SK-N-SH (cell line): Measurements from ENCODE around the gene ZCCHC8. TPM values are rescaled to one million over a fixed set of nuclear protein-coding genes. Genes with fewer than 3 reads are reported as not detected.

Source experiments
- CTCF ChIA-PET: fragments of 300-600, 350-600 bp; formaldehyde crosslinking; extraction: SDS; loops from one replicate; lab custom pipeline; 2021; lab: Yijun Ruan, JAX
- POLR2A ChIA-PET: fragments of 350-600 bp; sonication (Branson Sonifier 250); formaldehyde crosslinking; extraction: SDS; loops from one replicate; lab custom pipeline; 2020; ENCODE audit warnings: antibody characterized with exemption, inconsistent platforms; lab: Yijun Ruan, JAX
- DNase-seq: peaks from one replicate; pipeline ENCODE4 v3.0.0; 2012
- H2AFZ ChIP-seq: fragments of 200-600 bp; sonication (generic); 2 replicates; pipeline ENCODE4 v1.8.1; 2016; ENCODE audit warnings: antibody characterized with exemption, mild to moderate bottlenecking, low read depth
- H3F3A ChIP-seq: fragments of 200-600 bp; sonication (generic); replicated peaks from 2 replicates; pipeline ENCODE3; 2016; ENCODE audit warnings: antibody characterized with exemption, mild to moderate bottlenecking; ENCODE audit not compliant: insufficient read depth
- H3K27ac ChIP-seq, 2 experiments: fragments of 200-500 bp in 1 of 2; fragments of 200-600 bp in 1 of 2; sonication (Bioruptor generic) in 1 of 2; sonication (generic), shearing (Covaris generic) in 1 of 2; 2 replicates each; pipeline versions ENCODE4 v1.5.1 to v1.6.1; 2014 to 2016; ENCODE audit warnings: low read depth in 2 of 2, inconsistent platforms in 1 of 2, low read length in 1 of 2, mild to moderate bottlenecking in 1 of 2, mixed read lengths in 1 of 2
- H3K27me3 ChIP-seq: fragments of 200-600 bp; sonication (generic), shearing (Covaris generic); 2 replicates; pipeline ENCODE4 v1.6.1; 2016; ENCODE audit warnings: mixed run types; ENCODE audit not compliant: insufficient read depth
- H3K36me3 ChIP-seq, 2 experiments: fragments of 200-500 bp in 1 of 2; fragments of 200-600 bp in 1 of 2; sonication (Bioruptor generic) in 1 of 2; sonication (generic) in 1 of 2; replicated peaks in 1 of 2; 2 replicates each; pipeline versions ENCODE3 to v1.5.1; 2014 to 2016; ENCODE audit warnings: low read length in 1 of 2, mild to moderate bottlenecking in 1 of 2; ENCODE audit not compliant: insufficient read depth in 2 of 2, control insufficient read depth in 1 of 2
- H3K4me1 ChIP-seq, 2 experiments: fragments of 200-500 bp in 1 of 2; fragments of 200-600 bp in 1 of 2; sonication (Bioruptor generic) in 1 of 2; sonication (generic), shearing (Covaris generic) in 1 of 2; 2 replicates each; pipeline versions ENCODE4 v1.5.1 to v1.6.1; 2014 to 2016; ENCODE audit warnings: low read depth in 1 of 2, low read length in 1 of 2, mixed run types in 1 of 2; ENCODE audit not compliant: insufficient read depth in 2 of 2, control insufficient read depth in 1 of 2
- H3K4me2 ChIP-seq: fragments of 200-600 bp; sonication (generic), shearing (Covaris generic); 2 replicates; pipeline ENCODE4 v1.6.1; 2017; ENCODE audit warnings: mixed run types
- H3K4me3 ChIP-seq, 2 experiments: fragments of 200-500 bp in 1 of 2; fragments of 200-600 bp in 1 of 2; sonication (Bioruptor generic) in 1 of 2; sonication (generic), shearing (Covaris generic) in 1 of 2; 2 replicates each; pipeline versions ENCODE4 v1.5.1 to v1.8.1; 2014 to 2016; ENCODE audit warnings: low read depth in 2 of 2, inconsistent platforms in 1 of 2, low read length in 1 of 2, mild to moderate bottlenecking in 1 of 2, mixed read lengths in 1 of 2, moderate library complexity in 1 of 2
- H3K79me2 ChIP-seq: fragments of 200-600 bp; sonication (generic); 2 replicates; pipeline ENCODE4 v1.8.1; 2017; ENCODE audit warnings: mild to moderate bottlenecking; ENCODE audit not compliant: insufficient read depth
- H3K9ac ChIP-seq: fragments of 200-600 bp; sonication (generic); 2 replicates; pipeline ENCODE4 v1.6.1; 2017; ENCODE audit warnings: mixed run types
- H3K9me2 ChIP-seq: fragments of 200-600 bp; sonication (generic); 2 replicates; pipeline ENCODE4 v1.6.1; 2017; ENCODE audit warnings: mixed run types
- H3K9me3 ChIP-seq: fragments of 200-600 bp; sonication (generic); 2 replicates; pipeline ENCODE4 v1.6.1; 2017; ENCODE audit warnings: mixed run types, mild to moderate bottlenecking, moderate library complexity
- H4K20me1 ChIP-seq: fragments of 200-600 bp; sonication (generic); 2 replicates; pipeline ENCODE4 v1.6.1; 2017; ENCODE audit warnings: mild to moderate bottlenecking, mixed run types; ENCODE audit not compliant: insufficient read depth
- POLR2AphosphoS5 ChIP-seq: IDR thresholded peaks from 2 replicates; pipeline ENCODE4 v1.6.1; 2012; ENCODE audit warnings: low read depth, low read length
- RCOR1 ChIP-seq: fragments of 150-350 bp; IDR thresholded peaks from 2 replicates; pipeline ENCODE4 v1.6.1; 2017; ENCODE audit warnings: antibody characterized with exemption, low read length
- WGBS: methylation state at CpG from one replicate; pipeline ENCODE4 v1.1.6; 2017; ENCODE audit warnings: low lambda C conversion rate; 5-methylcytosine and 5-hydroxymethylcytosine counted together
- polyA plus RNA-seq, 3 experiments: library from polyadenylated mRNA; depleted of rRNA; stranded (reverse); fragments of >200 nt; gene quantifications; 2 replicates each; pipeline ENCODE4 v1.2.3, GENCODE V29; 2012
- TF ChIP-seq, protein P1 (sequence below): IDR thresholded peaks from 2 replicates; pipeline ENCODE4 v1.4.0; 2012; ENCODE audit warnings: low read depth, borderline replicate concordance
- TF ChIP-seq, protein P2 (sequence below): IDR thresholded peaks from 2 replicates; pipeline ENCODE4 v1.4.0; 2012; ENCODE audit warnings: low read depth

ZCCHC8 gene
- polyA plus RNA-seq, 1 of the 3 experiments (the other 2 are of a cell fraction): 11.3 TPM

DNA sequence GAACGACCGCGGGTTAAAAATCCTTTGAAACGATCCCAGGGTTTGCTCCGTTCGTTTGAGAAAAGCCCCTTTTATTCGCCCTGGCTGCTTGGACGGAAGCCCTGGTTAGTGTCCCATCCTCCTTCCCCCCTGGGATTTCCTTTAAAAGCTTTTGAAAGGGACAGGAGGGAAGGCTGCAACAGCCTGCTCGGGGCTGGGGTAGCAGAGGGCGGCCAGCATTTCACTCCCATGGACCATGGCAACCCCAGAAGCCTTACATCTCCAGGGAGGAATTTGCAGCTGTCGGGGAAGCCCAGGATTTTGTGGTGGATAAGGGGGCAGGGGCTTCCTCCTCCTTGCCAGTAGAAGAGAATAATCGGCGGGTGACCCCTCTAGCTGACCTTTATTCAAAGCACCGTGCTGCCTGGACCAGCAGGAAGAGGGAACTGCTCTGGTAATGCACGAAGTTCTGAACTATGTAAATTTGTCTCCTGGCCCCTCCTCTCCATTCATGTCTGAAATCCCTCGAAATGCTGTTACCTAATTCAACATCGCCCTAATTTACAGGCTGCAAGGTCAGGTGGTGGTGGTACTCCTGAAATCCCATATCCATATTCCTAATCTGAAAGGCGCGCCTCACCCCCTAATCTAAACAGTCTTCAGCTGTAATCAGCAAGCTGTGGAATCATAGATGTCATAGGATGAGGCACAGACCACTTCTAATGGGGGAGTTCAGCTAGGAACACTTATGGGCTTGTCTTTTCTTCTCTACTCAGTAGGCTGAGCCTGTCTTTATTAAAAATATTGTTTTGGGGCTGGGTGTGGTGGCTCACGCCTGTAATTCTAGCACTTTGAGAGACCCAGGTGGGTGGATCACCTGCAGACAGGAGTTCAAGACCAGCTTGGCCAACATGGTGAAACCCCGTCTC, 77.2 kb downstream of the ZCCHC8 start:
- Histone ChIP-seq H3K4me1 (peaks cover 11 to 12% of the 10 kb centered on the region in 2 experiments; a peak in 2 of 4 replicates), H3K4me3 (peak overlapping the region; percentile 65 to 67), H2AFZ (peak overlapping the region; percentile 73), H3F3A (peaks cover 13% of the 10 kb centered on the region), H3K9me2 (no peaks in the 10 kb centered on the region), H3K36me3 (no peaks in the 10 kb centered on the region), H3K27ac (peak overlapping the region; percentile 77 to 83), H4K20me1 (peaks cover 18% of the 10 kb centered on the region), H3K9me3 (no peaks in the 10 kb centered on the region), H3K27me3 (no peaks in the 10 kb centered on the region), H3K9ac (peak overlapping the region; percentile 89), H3K4me2 (peak overlapping the region; percentile 82), H3K79me2 (peaks cover 35% of the 10 kb centered on the region)
- POLR2A ChIA-PET: interaction anchor here (0.6 to 1.1 kb wide), 2 partner anchors 75 to 77 kb away, joined by 3 read pairs; partner anchors contain the start of gene ZCCHC8
- WGBS: 25% methylated on average over 21 of the region's 21 CpGs
- CTCF ChIA-PET: interaction anchor here (0.5 to 2.3 kb wide), 5 partner anchors 10 to 329 kb away, joined by 3 to 11 read pairs (median 4); partner anchors contain the start of gene DENR
- peak; percentile 60 for DNase-seq
- TF ChIP-seq POLR2AphosphoS5: peak; percentile 30; the same call in 1 of the 2 replicates
- TF ChIP-seq, protein P1, sequence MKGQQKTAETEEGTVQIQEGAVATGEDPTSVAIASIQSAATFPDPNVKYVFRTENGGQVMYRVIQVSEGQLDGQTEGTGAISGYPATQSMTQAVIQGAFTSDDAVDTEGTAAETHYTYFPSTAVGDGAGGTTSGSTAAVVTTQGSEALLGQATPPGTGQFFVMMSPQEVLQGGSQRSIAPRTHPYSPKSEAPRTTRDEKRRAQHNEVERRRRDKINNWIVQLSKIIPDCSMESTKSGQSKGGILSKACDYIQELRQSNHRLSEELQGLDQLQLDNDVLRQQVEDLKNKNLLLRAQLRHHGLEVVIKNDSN: no peak
- TF ChIP-seq, protein P2, sequence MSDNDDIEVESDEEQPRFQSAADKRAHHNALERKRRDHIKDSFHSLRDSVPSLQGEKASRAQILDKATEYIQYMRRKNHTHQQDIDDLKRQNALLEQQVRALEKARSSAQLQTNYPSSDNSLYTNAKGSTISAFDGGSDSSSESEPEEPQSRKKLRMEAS: 0 out of 2 replicates have a peak, but pooled peaks have one; percentile 5

DNA sequence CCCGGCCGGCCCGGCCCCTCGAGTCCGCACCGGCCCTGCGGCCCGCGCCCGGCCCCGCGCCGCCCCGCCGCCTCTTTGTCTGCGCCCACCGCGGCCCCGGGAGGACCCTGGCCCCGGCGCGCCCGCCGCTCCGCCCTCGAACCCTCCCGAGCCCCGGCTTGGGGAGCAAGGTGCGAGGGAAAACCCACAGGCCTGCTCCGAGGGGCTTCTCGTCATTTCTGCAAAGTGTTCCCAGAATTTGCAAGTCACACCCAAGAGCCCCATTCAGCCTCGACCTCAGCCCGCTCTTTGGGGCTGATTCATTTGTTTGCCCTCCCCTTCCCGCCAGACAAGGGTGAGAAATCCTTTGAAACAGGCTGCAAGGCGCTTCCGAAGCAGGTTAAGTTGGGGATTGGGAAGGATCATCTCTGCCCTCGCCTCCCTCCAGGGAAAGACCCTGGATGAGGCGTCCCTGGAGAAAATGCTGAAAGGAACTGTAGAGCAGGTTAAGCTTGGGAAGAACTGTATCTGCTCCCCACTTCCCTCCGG, 77.9 kb downstream of the ZCCHC8 start:
- no peak for DNase-seq
- TF ChIP-seq, protein P2: peak; percentile 40; the same call in 1 of the 2 replicates
- TF ChIP-seq RCOR1: no peak
- peak overlapping the region; percentile 65 to 67 for H3K4me3 ChIP-seq
- H3K79me2 ChIP-seq: peaks cover 42% of the 10 kb centered on the region
- H3K4me2 ChIP-seq: peak overlapping the region; percentile 82
- peak overlapping the region; percentile 73 for H2AFZ ChIP-seq
- no peaks in the 10 kb centered on the region for H3K9me3 ChIP-seq
- no peaks in the 10 kb centered on the region for H3K27me3 ChIP-seq
- POLR2A ChIA-PET: interaction anchor here (1.1 kb wide), 1 partner anchor 78 kb away, joined by 3 read pairs; the partner anchor contains the start of gene ZCCHC8
- peak overlapping the region; percentile 77 to 83 for H3K27ac ChIP-seq
- peaks cover 11 to 15% of the 10 kb centered on the region in 2 experiments; a peak in 2 of 4 replicates for H3K4me1 ChIP-seq
- no peaks in the 10 kb centered on the region for H3K9me2 ChIP-seq
- H3K9ac ChIP-seq: peak overlapping the region; percentile 89
- WGBS: 2% methylated on average over 7 of the region's 39 CpGs
- peaks cover 21% of the 10 kb centered on the region for H4K20me1 ChIP-seq
- H3F3A ChIP-seq: peaks cover 13% of the 10 kb centered on the region
- CTCF ChIA-PET: interaction anchor here (0.6 to 2.3 kb wide), 6 partner anchors 8 to 112 kb away, joined by 3 to 11 read pairs (median 4); no protein-coding TSS in a partner anchor
- H3K36me3 ChIP-seq: no peaks in the 10 kb centered on the region
